ENCODE data around the gene EHF. TPM values are rescaled to one million over a fixed set of nuclear protein-coding genes. Genes with fewer than 3 reads are reported as not detected.
A peak's percentile ranks its signal among the peaks of the same experiment; 100 is the strongest.

EHF gene
- total RNA-seq, 8 experiments from 2014 or later: 0.09 to 101 (median 0.47) TPM; not detected in 1

- Histone ChIP-seq H3K4me3 (no peak overlapping the region), H3K27ac (no peak overlapping the region), H3K4me1 (replicated peaks in 1 of 2) (no peaks in the 10 kb centered on the region)
- WGBS, 10 experiments: 0 to 92% (median 63%) methylated on average over 1 to 5 of the region's 7 CpGs; no CpG with 5 or more reads in 1 of the 10 experiments
- ATAC-seq (replicated peaks in 6 of 8): peak in 5 of 8 experiments; percentile 32 to 96 (median 89)
- in situ Hi-C loops (cut with MboI; ENCODE audit: low pct_unique_long_range_greater_than_20kb in 2 of 9, low sequenced_read_pairs in 9 of 9, unreplicated experiment in 9 of 9): no loop called here
These were observed 11.4 kb downstream of the EHF start for GRCh38 chr11:34632105-34632791.

- in situ Hi-C loops (cut with MboI; ENCODE audit: low pct_unique_long_range_greater_than_20kb in 2 of 9, low sequenced_read_pairs in 9 of 9, unreplicated experiment in 9 of 9): no loop called here
- ATAC-seq (replicated peaks in 6 of 8): peak in 2 of 8 experiments; percentile 40 to 53
These were observed 12.7 kb downstream of the EHF start for GRCh38 chr11:34633640-34633989.

GRCh38 chr11:34633990-34634693, 13.2 kb downstream of the EHF start:
- Histone ChIP-seq H3K4me1 (replicated peaks in 1 of 2) (no peaks in the 10 kb centered on the region), H3K27ac (no peak overlapping the region), H3K4me3 (no peak overlapping the region)
- in situ Hi-C loops (cut with MboI; ENCODE audit: low pct_unique_long_range_greater_than_20kb in 2 of 9, low sequenced_read_pairs in 9 of 9, unreplicated experiment in 9 of 9): no loop called here
- 25 to 100% (median 77%) methylated on average over 1 to 4 of the region's 5 CpGs for WGBS, 10 experiments
- peak in 4 of 8 experiments; percentile 18 to 86 (median 79) for ATAC-seq (replicated peaks in 6 of 8)

More at GRCh38 chr11:34633640-34633989, 12.7 kb downstream of the EHF start:
- Histone ChIP-seq H3K4me1 (replicated peaks in 1 of 2) (no peaks in the 10 kb centered on the region), H3K27ac (no peak overlapping the region), H3K4me3 (no peak overlapping the region)

GRCh38 chr11:34634694-34635062, 13.8 kb downstream of the EHF start:
- in situ Hi-C loops (cut with MboI; ENCODE audit: low pct_unique_long_range_greater_than_20kb in 2 of 9, low sequenced_read_pairs in 9 of 9, unreplicated experiment in 9 of 9): no loop called here
- H3K27ac ChIP-seq: no peak overlapping the region
- H3K4me1 ChIP-seq (replicated peaks in 1 of 2): no peaks in the 10 kb centered on the region
- no peak overlapping the region for H3K4me3 ChIP-seq
- WGBS, 10 experiments: 0 to 100% (median 82%) methylated on average over 1 to 2 of the region's 2 CpGs; no CpG with 5 or more reads in 3 of the 10 experiments
- peak in 3 of 8 experiments; percentile 15 to 86 (median 49) for ATAC-seq (replicated peaks in 6 of 8)

- no peak for ATAC-seq (replicated peaks in 6 of 8)
- WGBS, 10 experiments: 78 to 100% (median 94%) methylated on average over 1 of the region's 1 CpG; no CpG with 5 or more reads in 6 of the 10 experiments
- Histone ChIP-seq H3K27ac (no peak overlapping the region), H3K4me1 (replicated peaks in 1 of 2) (no peaks in the 10 kb centered on the region), H3K4me3 (no peak overlapping the region)
- in situ Hi-C loops (cut with MboI; ENCODE audit: low pct_unique_long_range_greater_than_20kb in 2 of 9, low sequenced_read_pairs in 9 of 9, unreplicated experiment in 9 of 9): no loop called here
These were observed 15.2 kb downstream of the EHF start for GRCh38 chr11:34636127-34636526.

GRCh38 chr11:34637303-34637702, 16.4 kb downstream of the EHF start:
- no peak overlapping the region for H3K27ac ChIP-seq
- WGBS, 10 experiments: 87 to 100% (median 100%) methylated on average over 1 to 4 of the region's 5 CpGs; no CpG with 5 or more reads in 7 of the 10 experiments

GRCh38 chr11:34638897-34639296, 18.0 kb downstream of the EHF start:
- no peak for ATAC-seq (replicated peaks in 6 of 8)
- 67 to 94% (median 86%) methylated on average over 2 to 3 of the region's 3 CpGs; no CpG with 5 or more reads in 4 of the 10 experiments for WGBS, 10 experiments
- H3K4me1 ChIP-seq (replicated peaks in 1 of 2): no peaks in the 10 kb centered on the region
- no peak overlapping the region for H3K4me3 ChIP-seq
- in situ Hi-C loops (cut with MboI; ENCODE audit: low pct_unique_long_range_greater_than_20kb in 2 of 9, low sequenced_read_pairs in 9 of 9, unreplicated experiment in 9 of 9): no loop called here
- no peak overlapping the region for H3K27ac ChIP-seq

More at GRCh38 chr11:34637303-34637702, 16.4 kb downstream of the EHF start:
- Histone ChIP-seq H3K4me1 (replicated peaks in 1 of 2) (no peaks in the 10 kb centered on the region), H3K4me3 (no peak overlapping the region)
- ATAC-seq (replicated peaks in 6 of 8): no peak
- in situ Hi-C loops (cut with MboI; ENCODE audit: low pct_unique_long_range_greater_than_20kb in 2 of 9, low sequenced_read_pairs in 9 of 9, unreplicated experiment in 9 of 9): no loop called here

- in situ Hi-C loops (cut with MboI; ENCODE audit: low pct_unique_long_range_greater_than_20kb in 2 of 9, low sequenced_read_pairs in 9 of 9, unreplicated experiment in 9 of 9): no loop called here
- H3K4me3 ChIP-seq: no peak overlapping the region
- no peaks in the 10 kb centered on the region for H3K4me1 ChIP-seq (replicated peaks in 1 of 2)
- ATAC-seq (replicated peaks in 6 of 8): no peak
- 60 to 100% (median 95%) methylated on average over 1 to 4 of the region's 4 CpGs; no CpG with 5 or more reads in 2 of the 10 experiments for WGBS, 10 experiments
- no peak overlapping the region for H3K27ac ChIP-seq
These were observed 18.7 kb downstream of the EHF start for GRCh38 chr11:34639545-34639944.

GRCh38 chr11:34640050-34640923, 19.4 kb downstream of the EHF start:
- in situ Hi-C loops (cut with MboI; ENCODE audit: low pct_unique_long_range_greater_than_20kb in 2 of 9, low sequenced_read_pairs in 9 of 9, unreplicated experiment in 9 of 9): no loop called here
- 36 to 100% (median 73%) methylated on average over 2 to 8 of the region's 8 CpGs; no CpG with 5 or more reads in 1 of the 10 experiments for whole genome bisulfite sequencing, 10 experiments
- Histone ChIP-seq H3K27ac (no peak overlapping the region), H3K4me1 (replicated peaks in 1 of 2) (no peaks in the 10 kb centered on the region), H3K4me3 (no peak overlapping the region)
- peak in 2 of 8 experiments; percentile 78 to 86 for ATAC-seq (replicated peaks in 6 of 8)

GRCh38 chr11:34640924-34641275, 20.0 kb downstream of the EHF start:
- in situ Hi-C loops (cut with MboI; ENCODE audit: low pct_unique_long_range_greater_than_20kb in 2 of 9, low sequenced_read_pairs in 9 of 9, unreplicated experiment in 9 of 9): no loop called here
- no peak for ATAC-seq (replicated peaks in 6 of 8)
- 25 to 100% (median 84%) methylated on average over 1 to 2 of the region's 2 CpGs; no CpG with 5 or more reads in 2 of the 10 experiments for WGBS, 10 experiments
- H3K4me1 ChIP-seq (replicated peaks in 1 of 2): no peaks in the 10 kb centered on the region
- H3K4me3 ChIP-seq: no peak overlapping the region
- H3K27ac ChIP-seq: no peak overlapping the region

GRCh38 chr11:34641456-34641855, 20.6 kb downstream of the EHF start:
- in situ Hi-C loops (cut with MboI; ENCODE audit: low pct_unique_long_range_greater_than_20kb in 2 of 9, low sequenced_read_pairs in 9 of 9, unreplicated experiment in 9 of 9): no loop called here
- Histone ChIP-seq H3K4me1 (replicated peaks in 1 of 2) (no peaks in the 10 kb centered on the region), H3K4me3 (no peak overlapping the region), H3K27ac (no peak overlapping the region)
- 27 to 100% (median 50%) methylated on average over 1 to 5 of the region's 5 CpGs for WGBS, 10 experiments
- ATAC-seq (replicated peaks in 6 of 8): no peak

- WGBS, 10 experiments: 13 to 100% (median 82%) methylated on average over 1 to 6 of the region's 6 CpGs; no CpG with 5 or more reads in 1 of the 10 experiments
- ATAC-seq (replicated peaks in 6 of 8): peak in 1 of 8 experiments; percentile 12
- Histone ChIP-seq H3K4me3 (no peak overlapping the region), H3K4me1 (replicated peaks in 1 of 2) (no peaks in the 10 kb centered on the region), H3K27ac (no peak overlapping the region)
- in situ Hi-C loops (cut with MboI; ENCODE audit: low pct_unique_long_range_greater_than_20kb in 2 of 9, low sequenced_read_pairs in 9 of 9, unreplicated experiment in 9 of 9): no loop called here
These were observed 21.2 kb downstream of the EHF start for GRCh38 chr11:34642001-34642554.

GRCh38 chr11:34642873-34643272, 22.0 kb downstream of the EHF start:
- no peaks in the 10 kb centered on the region for H3K4me1 ChIP-seq (replicated peaks in 1 of 2)
- H3K4me3 ChIP-seq: no peak overlapping the region
- 78 to 100% (median 92%) methylated on average over 3 to 5 of the region's 6 CpGs; no CpG with 5 or more reads in 6 of the 10 experiments for WGBS, 10 experiments
- H3K27ac ChIP-seq: no peak overlapping the region
- ATAC-seq (replicated peaks in 6 of 8): no peak
- in situ Hi-C loops (cut with MboI; ENCODE audit: low pct_unique_long_range_greater_than_20kb in 2 of 9, low sequenced_read_pairs in 9 of 9, unreplicated experiment in 9 of 9): no loop called here
